H1 (cell line): ENCODE measurements around the gene RPTOR.

ENCODE experiments used
- CTBP2 ChIP-seq: IDR thresholded peaks from 2 replicates; pipeline ENCODE4 v1.7.0; 2011; ENCODE audit warnings: borderline replicate concordance, mild to moderate bottlenecking, moderate library complexity, mixed read lengths, low read length; ENCODE audit not compliant: insufficient read depth, insufficient read length
- CTCF ChIP-seq, 3 experiments: IDR thresholded peaks; 1 replicate in 2 of 3; 2 replicates in 1 of 3; pipeline versions ENCODE4 v1.5.1 to v1.6.1; 2011; ENCODE audit warnings: low read length in 3 of 3, mild to moderate bottlenecking in 3 of 3, inconsistent platforms in 2 of 3, low read depth in 1 of 3, moderate library complexity in 1 of 3; ENCODE audit not compliant: insufficient read depth in 1 of 3; ENCODE audit errors: control extremely low read depth in 1 of 3
- POLR2AphosphoS5 ChIP-seq: IDR thresholded peaks from 2 replicates; pipeline ENCODE4 v1.6.1; 2011; ENCODE audit warnings: low read depth, low read length

GRCh38 chr17:80693511-80693910 lies 148.9 kb downstream of the RPTOR start:
- TF ChIP-seq CTCF (IDR thresholded peaks at IDR 0.05; ENCODE audit: control extremely low read depth in 1 of 3, insufficient read depth in 1 of 3, low read depth in 1 of 3, low read length in 3 of 3) (no peak), CTBP2 (no peak), POLR2AphosphoS5 (no peak)
